Activated CD4-positive, alpha-beta memory T cell treated with anti-CD3 and anti-CD28 coated beads for 36 hours (primary cell): ENCODE data around the gene TMEM231. TPM values are rescaled to one million over a fixed set of nuclear protein-coding genes. Genes with fewer than 3 reads are reported as not detected.

Source experiments
- CTCF ChIA-PET: fragments of 350-600 bp; sonication (Branson Sonifier 250); formaldehyde crosslinking; loops from one replicate; lab custom pipeline; 2021; ENCODE audit warnings: antibody characterized with exemption, inconsistent platforms; lab: Charles Lee
- POLR2A ChIA-PET: fragments of 350-600 bp; sonication (Branson Sonifier 250); formaldehyde crosslinking; loops from one replicate; lab custom pipeline; 2021; ENCODE audit warnings: antibody characterized with exemption; lab: Charles Lee
- DNase-seq: peaks from one replicate; pipeline ENCODE4 v3.0.0-alpha.2; 2020
- H3K27ac Mint-ChIP-seq: one replicate; pipeline ENCODE4 v1.8.0; 2021; ENCODE audit warnings: mixed read lengths
- H3K27me3 Mint-ChIP-seq: one replicate; pipeline ENCODE4 v1.8.0; 2021; ENCODE audit warnings: mixed read lengths
- H3K36me3 Mint-ChIP-seq: one replicate; pipeline ENCODE4 v1.8.0; 2021; ENCODE audit warnings: mixed read lengths
- H3K4me1 Mint-ChIP-seq: one replicate; pipeline ENCODE4 v1.8.0; 2021; ENCODE audit warnings: low read depth, mixed read lengths
- H3K4me3 Mint-ChIP-seq: one replicate; pipeline ENCODE4 v1.8.0; 2021; ENCODE audit warnings: mild to moderate bottlenecking, mixed read lengths
- H3K9me3 Mint-ChIP-seq: one replicate; pipeline ENCODE4 v1.8.0; 2021; ENCODE audit warnings: mixed read lengths
- intact Hi-C: fragments of 100-400 bp; cut with micrococcal nuclease; formaldehyde crosslinking; loops from one replicate; pipeline ENCODE4 v1.15.1; 2023
- total RNA-seq, 2 experiments: library from RNA; stranded (reverse); gene quantifications; one replicate each; pipeline ENCODE4 v1.2.3, GENCODE V29; 2021

The TMEM231 gene
- total RNA-seq, 2 experiments from 2014 or later, result 4.6 to 5.3 TPM

- Mint-ChIP-seq H3K27ac (no peak overlapping the region), H3K9me3 (no peaks in the 10 kb centered on the region)
- POLR2A ChIA-PET, result no interaction called here
Measured at GRCh38 chr16:75497558-75497957, 58.5 kb downstream of the TMEM231 start.

GRCh38 chr16:75495076-75495674 is 60.9 kb downstream of the TMEM231 start, which contains the start of gene CHST6:
Gene CHST6 (minus strand): TSS chr16:75495441. CDS start chr16:75479828, 15,613 bp downstream.
- no peak within 1 kb of the TSS for H3K27ac Mint-ChIP-seq
- peak; percentile 32 for DNase-seq
- peak within 1 kb of the TSS; percentile 45 for H3K4me3 Mint-ChIP-seq
- ChIA-PET POLR2A (no interaction called here), CTCF (interaction anchor here (1.1 kb wide), 1 partner anchor 22 kb away, joined by 5 read pairs; no protein-coding TSS in a partner anchor)
- no peaks in the 10 kb centered on the region for H3K36me3 Mint-ChIP-seq
- intact Hi-C loops, result no loop called here
- H3K4me1 Mint-ChIP-seq, result peaks cover 6% of the 10 kb centered on the region
- peaks cover 24% of the 10 kb centered on the region for H3K27me3 Mint-ChIP-seq
- no peaks in the 10 kb centered on the region for H3K9me3 Mint-ChIP-seq

More at GRCh38 chr16:75497558-75497957, 58.5 kb downstream of the TMEM231 start:
- Mint-ChIP-seq H3K27me3 (peaks cover 22% of the 10 kb centered on the region), H3K4me3 (no peak overlapping the region), H3K4me1 (peaks cover 6% of the 10 kb centered on the region), H3K36me3 (no peaks in the 10 kb centered on the region)
- intact Hi-C loops, result no loop called here
- CTCF ChIA-PET, result no interaction called here
- no peak for DNase-seq

- Mint-ChIP-seq H3K36me3 (no peaks in the 10 kb centered on the region), H3K27me3 (peaks cover 24% of the 10 kb centered on the region), H3K27ac (no peak overlapping the region), H3K4me1 (peaks cover 6% of the 10 kb centered on the region), H3K4me3 (peak overlapping the region; percentile 45), H3K9me3 (no peaks in the 10 kb centered on the region)
- DNase-seq, result no peak
- ChIA-PET POLR2A (no interaction called here), CTCF (interaction anchor here (1.1 kb wide), 1 partner anchor 22 kb away, joined by 5 read pairs; no protein-coding TSS in a partner anchor)
- intact Hi-C loops, result no loop called here
Measured at GRCh38 chr16:75494661-75495075, 61.4 kb downstream of the TMEM231 start.

GRCh38 chr16:75494184-75494583 is 61.9 kb downstream of the TMEM231 start:
- Mint-ChIP-seq H3K27me3 (peaks cover 24% of the 10 kb centered on the region), H3K27ac (no peak overlapping the region), H3K9me3 (no peaks in the 10 kb centered on the region), H3K4me3 (peak overlapping the region; percentile 45), H3K4me1 (peaks cover 6% of the 10 kb centered on the region), H3K36me3 (no peaks in the 10 kb centered on the region)
- intact Hi-C loops, result no loop called here
- no peak for DNase-seq
- ChIA-PET POLR2A (no interaction called here), CTCF (interaction anchor here (1.1 kb wide), 1 partner anchor 23 kb away, joined by 5 read pairs; no protein-coding TSS in a partner anchor)

GRCh38 chr16:75491876-75492275 is 64.2 kb downstream of the TMEM231 start:
- ChIA-PET CTCF (interaction anchor here (1.1 kb wide), 1 partner anchor 27 kb away, joined by 4 read pairs; the partner anchor contains the start of gene TMEM170A), POLR2A (no interaction called here)
- H3K27me3 Mint-ChIP-seq, result peaks cover 22% of the 10 kb centered on the region
- no peaks in the 10 kb centered on the region for H3K9me3 Mint-ChIP-seq
- H3K4me1 Mint-ChIP-seq, result peaks cover 6% of the 10 kb centered on the region
- H3K27ac Mint-ChIP-seq, result no peak overlapping the region
- intact Hi-C loops, result no loop called here
- no peaks in the 10 kb centered on the region for H3K36me3 Mint-ChIP-seq
- H3K4me3 Mint-ChIP-seq, result no peak overlapping the region
- DNase-seq, result no peak

- Mint-ChIP-seq H3K27me3 (peaks cover 16% of the 10 kb centered on the region), H3K4me3 (no peak overlapping the region), H3K4me1 (no peaks in the 10 kb centered on the region), H3K36me3 (no peaks in the 10 kb centered on the region), H3K27ac (no peak overlapping the region), H3K9me3 (no peaks in the 10 kb centered on the region)
- POLR2A ChIA-PET, result no interaction called here
- no peak for DNase-seq
- CTCF ChIA-PET, result no interaction called here
- intact Hi-C loops, result no loop called here
Measured at GRCh38 chr16:75488322-75488721, 67.7 kb downstream of the TMEM231 start.

Other genes starting within 250 kb of the TMEM231 start
- gene CFDP1, start 122.7 kb downstream of the TMEM231 start, total RNA-seq, result 10 to 100 TPM; 37.6 to 41.3 TPM
- gene TMEM170A, start 91.6 kb downstream of the TMEM231 start, total RNA-seq, result 10 to 100 TPM; 24.3 to 25.6 TPM
- not detected for gene CHST6, start 60.8 kb downstream of the TMEM231 start, total RNA-seq
- gene CHST5, start 20.1 kb downstream of the TMEM231 start, total RNA-seq, result under 1 TPM in 1 of 2 experiments, not detected in 1; 0.34 TPM
- gene GABARAPL2, start 10.1 kb upstream of the TMEM231 start, total RNA-seq, result 10 to 100 TPM; 71.5 to 76.1 TPM
- 10 to 100 TPM; 39.9 to 40.2 TPM for gene ADAT1, start 67.0 kb upstream of the TMEM231 start, total RNA-seq
- 100 to 1,000 TPM; 273 to 277 TPM for gene KARS1, start 91.4 kb upstream of the TMEM231 start, total RNA-seq
- gene TERF2IP, start 91.5 kb upstream of the TMEM231 start, total RNA-seq, result 10 to 100 TPM; 80.3 to 85.1 TPM
- not detected for gene CPHXL2, start 120.8 kb upstream of the TMEM231 start, total RNA-seq
- not detected for gene DUXB, start 145.2 kb upstream of the TMEM231 start, total RNA-seq
- not detected for gene CPHXL, start 170.2 kb upstream of the TMEM231 start, total RNA-seq